ENCODE results near the gene PRKRIP1. TPM values are rescaled to one million over a fixed set of nuclear protein-coding genes. Genes with fewer than 3 reads are reported as not detected.

The PRKRIP1 gene
- total and polyA plus RNA-seq, 2 experiments from 2014 or later = 25.5 to 29.1 TPM

GRCh38 chr7:102456327-102456726 lies 60.2 kb downstream of the PRKRIP1 start (continued):
- TF ChIP-seq ZNF462 (CRISPR knock-in tag; IDR thresholded peaks at IDR 0.05) (no peak), JUNB (IDR thresholded peaks at IDR 0.05; ENCODE audit: unreplicated experiment) (no peak)

DNA sequence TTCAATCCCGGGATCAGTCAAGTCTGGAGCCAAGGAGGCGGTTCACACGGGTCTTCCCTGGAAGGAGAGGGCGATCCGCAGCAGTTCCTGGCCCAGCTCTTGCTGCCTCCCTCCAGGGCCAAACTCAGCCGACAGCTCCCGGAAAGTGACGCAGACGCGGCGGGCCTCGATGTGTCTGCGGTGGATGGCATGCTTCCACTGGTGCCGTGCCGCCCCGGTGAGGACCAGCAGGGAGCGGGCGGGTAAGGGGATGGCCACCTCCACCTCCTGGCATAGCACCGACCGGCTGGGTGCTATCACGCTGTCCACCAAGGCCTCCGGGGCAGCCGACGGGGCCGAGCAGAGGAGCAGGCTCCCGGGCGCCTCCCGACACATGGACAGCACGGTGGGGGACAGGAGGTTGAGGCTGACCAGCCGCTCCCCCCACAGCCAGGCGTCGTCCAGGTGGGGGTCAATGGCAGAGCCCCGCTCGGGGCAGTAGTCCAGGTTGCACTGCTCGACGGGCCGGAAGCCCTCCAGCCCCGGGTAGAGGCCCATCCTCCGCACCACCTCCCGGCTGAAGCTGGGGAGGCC lies 61.3 kb downstream of the PRKRIP1 start:
- H3K4me3 ChIP-seq = no peak overlapping the region
- peaks cover 25% of the 10 kb centered on the region for H3K36me3 Mint-ChIP-seq (ENCODE audit: low read depth)
- no peaks in the 10 kb centered on the region for H3F3A ChIP-seq (replicated peaks; ENCODE audit: low read depth)
- H3K4me3 Mint-ChIP-seq = no peak overlapping the region
- H3K27ac Mint-ChIP-seq = no peak overlapping the region
- no peaks in the 10 kb centered on the region for H3K9me3 Mint-ChIP-seq
- no peaks in the 10 kb centered on the region for H3K9me2 ChIP-seq (ENCODE audit: insufficient read depth)
- H3K27me3 ChIP-seq (ENCODE audit: insufficient read depth) = no peaks in the 10 kb centered on the region
- no peaks in the 10 kb centered on the region; the same call in 1 of the 2 replicates for H4K20me1 ChIP-seq (replicated peaks; ENCODE audit: insufficient read depth)
- ATAC-seq (no peak), DNase-seq (ENCODE audit: low spot score) (no peak)
- no peak overlapping the region for H3K4me2 ChIP-seq
- H3K4me1 ChIP-seq (ENCODE audit: insufficient read depth) = no peaks in the 10 kb centered on the region
- H3K27ac ChIP-seq (ENCODE audit: low read depth) = no peak overlapping the region
- no peaks in the 10 kb centered on the region for H3K4me1 Mint-ChIP-seq
- TF ChIP-seq STAT1 (IDR thresholded peaks at IDR 0.05; ENCODE audit: unreplicated experiment) (no peak), REST (IDR thresholded peaks at IDR 0.05; ENCODE audit: unreplicated experiment) (no peak), EZH2phosphoT487 (IDR thresholded peaks at IDR 0.05; ENCODE audit: unreplicated experiment) (no peak), ZNF331 (CRISPR knock-in tag; IDR thresholded peaks at IDR 0.05; ENCODE audit: low read depth) (no peak), JUNB (IDR thresholded peaks at IDR 0.05; ENCODE audit: unreplicated experiment) (no peak), POLR2AphosphoS5 (IDR thresholded peaks at IDR 0.05; ENCODE audit: low read depth) (no peak)
- TF ChIP-seq, protein P1, sequence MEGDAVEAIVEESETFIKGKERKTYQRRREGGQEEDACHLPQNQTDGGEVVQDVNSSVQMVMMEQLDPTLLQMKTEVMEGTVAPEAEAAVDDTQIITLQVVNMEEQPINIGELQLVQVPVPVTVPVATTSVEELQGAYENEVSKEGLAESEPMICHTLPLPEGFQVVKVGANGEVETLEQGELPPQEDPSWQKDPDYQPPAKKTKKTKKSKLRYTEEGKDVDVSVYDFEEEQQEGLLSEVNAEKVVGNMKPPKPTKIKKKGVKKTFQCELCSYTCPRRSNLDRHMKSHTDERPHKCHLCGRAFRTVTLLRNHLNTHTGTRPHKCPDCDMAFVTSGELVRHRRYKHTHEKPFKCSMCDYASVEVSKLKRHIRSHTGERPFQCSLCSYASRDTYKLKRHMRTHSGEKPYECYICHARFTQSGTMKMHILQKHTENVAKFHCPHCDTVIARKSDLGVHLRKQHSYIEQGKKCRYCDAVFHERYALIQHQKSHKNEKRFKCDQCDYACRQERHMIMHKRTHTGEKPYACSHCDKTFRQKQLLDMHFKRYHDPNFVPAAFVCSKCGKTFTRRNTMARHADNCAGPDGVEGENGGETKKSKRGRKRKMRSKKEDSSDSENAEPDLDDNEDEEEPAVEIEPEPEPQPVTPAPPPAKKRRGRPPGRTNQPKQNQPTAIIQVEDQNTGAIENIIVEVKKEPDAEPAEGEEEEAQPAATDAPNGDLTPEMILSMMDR (conservative IDR thresholded peaks at IDR 0.05; ENCODE audit: low read depth in 2 of 2) = no peak
- TF ChIP-seq, protein P2, sequence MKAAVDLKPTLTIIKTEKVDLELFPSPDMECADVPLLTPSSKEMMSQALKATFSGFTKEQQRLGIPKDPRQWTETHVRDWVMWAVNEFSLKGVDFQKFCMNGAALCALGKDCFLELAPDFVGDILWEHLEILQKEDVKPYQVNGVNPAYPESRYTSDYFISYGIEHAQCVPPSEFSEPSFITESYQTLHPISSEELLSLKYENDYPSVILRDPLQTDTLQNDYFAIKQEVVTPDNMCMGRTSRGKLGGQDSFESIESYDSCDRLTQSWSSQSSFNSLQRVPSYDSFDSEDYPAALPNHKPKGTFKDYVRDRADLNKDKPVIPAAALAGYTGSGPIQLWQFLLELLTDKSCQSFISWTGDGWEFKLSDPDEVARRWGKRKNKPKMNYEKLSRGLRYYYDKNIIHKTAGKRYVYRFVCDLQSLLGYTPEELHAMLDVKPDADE (IDR thresholded peaks at IDR 0.05) = no peak
- H3K36me3 ChIP-seq (ENCODE audit: insufficient read depth) = peaks cover 7% of the 10 kb centered on the region; the same call in 1 of the 2 replicates
- H2AFZ ChIP-seq = no peak overlapping the region
- 0 out of 2 replicates have a peak, but pooled peaks cover 7% of the 10 kb centered on the region for H3K79me2 ChIP-seq (replicated peaks; ENCODE audit: insufficient read depth)
- H3K27me3 Mint-ChIP-seq (ENCODE audit: insufficient read depth, low read depth, poor library complexity) = peaks cover 6% of the 10 kb centered on the region

Data from GM23338 (cell line).